DOHH2 (cell line): ENCODE data around the gene LRRC42.

Experiments
- EZH2phosphoT487 ChIP-seq: fragments of 200-600 bp; sonication (generic); IDR thresholded peaks from 2 replicates; pipeline ENCODE4 v1.6.1; 2017; ENCODE audit warnings: borderline replicate concordance, mild to moderate bottlenecking, antibody characterized with exemption, low read length, moderate library complexity, mixed read lengths
- TF ChIP-seq, protein P1 (sequence below): fragments of 200-600 bp; sonication (generic); IDR thresholded peaks from one replicate; pipeline ENCODE4 v1.5.1; 2014; ENCODE audit warnings: antibody characterized with exemption, mild to moderate bottlenecking, low read depth, low read length; ENCODE audit not compliant: poor library complexity, severe bottlenecking

DNA sequence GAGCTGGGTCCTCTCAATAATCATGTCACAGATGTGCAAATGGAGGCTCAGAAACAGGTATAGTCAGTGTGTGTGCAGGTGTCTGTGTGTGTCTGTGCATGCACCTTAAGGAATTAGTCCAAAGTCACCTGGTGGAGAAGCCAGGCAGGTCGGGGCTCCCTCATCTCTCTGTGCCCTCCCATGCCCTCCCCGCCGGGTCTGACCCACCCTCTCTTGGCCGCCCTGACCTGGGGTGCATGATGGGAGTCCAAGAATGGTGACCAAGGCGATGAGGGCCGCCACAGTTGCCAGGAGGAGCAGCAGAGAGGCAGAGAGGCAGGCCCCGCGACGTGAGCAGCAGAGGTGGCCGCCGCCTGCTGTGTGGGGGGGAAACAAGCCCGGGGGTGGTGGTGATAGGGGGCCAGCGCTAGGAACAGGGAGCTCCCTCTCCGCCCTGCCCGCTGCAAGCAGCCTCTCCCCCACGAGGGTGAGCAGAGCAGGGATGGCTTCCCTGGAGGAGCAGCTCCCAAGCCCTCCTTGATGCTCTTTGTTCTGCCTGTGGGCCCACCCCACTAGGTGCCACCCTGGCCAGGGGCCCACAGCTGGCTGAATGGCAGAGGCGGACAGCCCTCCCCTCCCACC, 68.0 kb downstream of the LRRC42 start:
- TF ChIP-seq, protein P1, sequence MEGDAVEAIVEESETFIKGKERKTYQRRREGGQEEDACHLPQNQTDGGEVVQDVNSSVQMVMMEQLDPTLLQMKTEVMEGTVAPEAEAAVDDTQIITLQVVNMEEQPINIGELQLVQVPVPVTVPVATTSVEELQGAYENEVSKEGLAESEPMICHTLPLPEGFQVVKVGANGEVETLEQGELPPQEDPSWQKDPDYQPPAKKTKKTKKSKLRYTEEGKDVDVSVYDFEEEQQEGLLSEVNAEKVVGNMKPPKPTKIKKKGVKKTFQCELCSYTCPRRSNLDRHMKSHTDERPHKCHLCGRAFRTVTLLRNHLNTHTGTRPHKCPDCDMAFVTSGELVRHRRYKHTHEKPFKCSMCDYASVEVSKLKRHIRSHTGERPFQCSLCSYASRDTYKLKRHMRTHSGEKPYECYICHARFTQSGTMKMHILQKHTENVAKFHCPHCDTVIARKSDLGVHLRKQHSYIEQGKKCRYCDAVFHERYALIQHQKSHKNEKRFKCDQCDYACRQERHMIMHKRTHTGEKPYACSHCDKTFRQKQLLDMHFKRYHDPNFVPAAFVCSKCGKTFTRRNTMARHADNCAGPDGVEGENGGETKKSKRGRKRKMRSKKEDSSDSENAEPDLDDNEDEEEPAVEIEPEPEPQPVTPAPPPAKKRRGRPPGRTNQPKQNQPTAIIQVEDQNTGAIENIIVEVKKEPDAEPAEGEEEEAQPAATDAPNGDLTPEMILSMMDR: no peak
- TF ChIP-seq EZH2phosphoT487: no peak
